NCI-H2227 (cell line): Measurements from ENCODE around the gene ZNF675.
A peak's percentile ranks its signal among the peaks of the same experiment; 100 is the strongest.
"Not testable (repeated sequence)": the region's sequence is repeated elsewhere in the genome, so short reads cannot be mapped to it uniquely, and the experiment has no call there.

Source experiments
- DNase-seq: peaks from one replicate; lab custom pipeline; 2025; ENCODE audit not compliant: unreplicated experiment; lab: John Stamatoyannopoulos, UW

ZNF675 gene

DNA sequence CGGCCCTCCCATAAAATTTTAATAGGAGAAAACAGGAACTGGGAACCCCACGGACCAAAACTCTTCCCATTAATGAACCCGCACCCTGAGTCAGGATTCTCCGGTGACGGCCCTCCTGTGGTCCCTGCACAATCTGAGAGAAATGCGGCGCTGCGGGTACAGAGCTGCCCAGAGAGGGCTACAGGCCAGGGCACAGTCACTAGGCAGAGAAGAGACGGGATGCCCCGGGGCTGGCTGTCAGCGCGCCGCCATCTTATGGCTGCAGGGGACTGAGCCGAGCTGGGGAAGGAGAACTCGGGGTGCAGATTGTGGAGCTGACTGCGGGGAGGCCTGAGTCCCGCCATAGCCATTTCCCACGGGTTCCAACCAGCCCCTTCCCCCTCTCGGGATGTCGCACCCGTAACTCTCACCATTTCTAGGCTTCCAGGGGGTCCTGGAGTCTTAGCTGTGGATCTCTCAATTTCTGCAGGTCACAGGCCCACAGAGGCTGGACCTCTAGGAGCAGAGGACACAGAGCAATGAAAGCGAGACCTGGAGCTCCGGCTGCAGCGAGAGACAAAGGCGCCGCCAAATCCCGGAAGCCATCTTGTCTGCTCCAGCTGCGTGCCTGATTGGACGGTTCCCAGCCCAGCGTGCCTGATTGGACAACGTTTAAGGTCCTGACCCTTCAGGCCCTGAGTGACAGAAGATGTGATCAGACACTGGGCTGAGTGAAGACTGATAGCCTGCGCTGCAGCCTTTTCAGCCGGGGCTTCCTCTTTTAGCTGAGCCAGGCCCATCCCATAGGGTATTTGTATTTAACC lies at the start of gene ZNF675:
Gene ZNF675 (minus strand): TSS at position 592 of the 803 bp plus-strand sequence. CDS start 179 bp downstream, at position 413.
- DNase-seq, result peak; percentile 86

DNA sequence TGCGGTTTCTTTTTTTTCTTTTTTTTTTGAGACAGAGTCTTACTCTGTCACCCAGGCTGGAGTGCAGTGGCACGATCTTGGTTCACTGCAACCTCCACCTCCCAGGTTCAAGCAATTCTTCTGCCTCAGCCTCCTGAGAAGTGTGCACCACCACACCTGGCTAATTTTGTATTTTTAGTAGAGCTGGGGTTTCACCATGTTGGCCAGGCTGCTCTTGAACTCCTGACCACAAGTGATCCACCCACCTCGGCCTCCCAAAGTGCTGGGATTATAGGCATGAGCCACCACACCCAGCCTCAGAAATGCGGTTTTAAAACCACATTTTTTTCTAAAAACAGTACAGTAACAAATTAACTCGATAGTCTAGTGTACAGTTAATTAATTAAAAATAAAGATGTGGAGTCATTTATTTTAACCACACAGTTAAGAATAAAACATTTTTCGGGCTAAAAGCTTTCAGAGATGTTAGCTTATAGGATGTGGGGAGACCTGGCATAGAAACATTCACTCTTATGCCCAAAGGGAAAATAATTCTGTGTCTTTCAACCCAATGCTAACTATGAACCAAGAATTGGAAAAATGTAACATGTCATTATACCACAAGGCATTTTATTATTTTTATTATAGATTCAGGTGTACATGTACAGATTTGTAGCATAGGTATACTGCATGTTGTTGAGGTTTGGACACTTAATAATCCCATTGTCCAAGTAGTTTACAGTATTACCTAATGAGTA lies 43.9 kb upstream of the ZNF675 start:
- DNase-seq, result not testable (repeated sequence)

DNA sequence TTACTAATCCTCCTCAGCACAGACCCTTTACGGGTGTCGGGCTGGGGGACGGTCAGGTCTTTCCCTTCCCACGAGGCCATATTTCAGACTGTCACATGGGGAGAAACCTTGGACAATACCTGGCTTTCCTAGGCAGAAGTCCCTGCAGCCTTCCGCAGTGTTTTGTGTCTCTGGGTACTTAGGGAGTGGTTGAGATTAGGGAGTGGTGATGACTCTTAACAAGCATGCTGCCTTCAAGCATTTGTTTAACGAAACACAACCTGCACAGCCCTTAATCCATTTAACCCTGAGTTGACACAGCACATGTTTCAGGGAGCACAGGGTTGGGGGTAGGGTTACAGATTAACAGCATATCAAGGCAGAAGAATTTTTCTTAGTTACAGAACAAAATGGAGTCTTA lies 37.1 kb upstream of the ZNF675 start:
- not testable (repeated sequence) for DNase-seq

DNA sequence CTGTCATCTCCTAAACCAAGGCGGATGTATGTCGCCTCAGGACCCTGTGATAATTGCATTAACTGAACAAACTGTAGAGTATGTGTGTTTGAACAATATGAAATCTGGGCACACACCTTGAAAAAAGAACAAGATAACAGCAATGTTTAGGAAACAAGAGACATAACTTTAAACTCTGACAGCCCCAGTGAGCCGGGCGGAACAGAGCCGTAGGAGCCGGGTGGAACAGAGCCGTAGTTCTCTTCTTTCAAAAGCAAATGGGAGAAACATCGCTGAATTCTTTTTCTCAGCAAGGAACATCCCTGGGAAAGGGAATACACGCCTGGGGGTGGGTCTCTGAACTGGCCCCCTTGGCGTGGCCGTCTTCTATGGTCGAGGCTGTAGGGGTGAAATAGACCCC lies 31.8 kb upstream of the ZNF675 start:
- DNase-seq, result no peak

DNA sequence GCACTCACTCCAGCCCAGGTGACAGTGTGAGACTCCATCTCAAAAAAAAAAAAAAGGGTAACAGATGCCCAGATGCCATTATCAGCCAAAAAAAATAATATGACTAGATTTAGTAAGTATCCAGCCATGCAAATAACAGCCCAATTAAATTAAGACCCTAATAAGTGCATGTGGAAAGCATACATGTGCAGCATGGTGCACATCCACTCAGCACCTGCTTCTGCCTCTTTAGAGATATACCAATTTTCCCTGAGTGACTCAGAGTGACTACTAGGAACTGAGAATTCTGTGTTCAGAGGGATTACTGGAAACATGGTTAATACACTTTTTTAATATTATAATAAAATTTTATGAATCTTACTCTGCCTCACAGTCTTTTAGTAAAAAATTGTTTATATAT lies 29.8 kb upstream of the ZNF675 start:
- no peak for DNase-seq

DNA sequence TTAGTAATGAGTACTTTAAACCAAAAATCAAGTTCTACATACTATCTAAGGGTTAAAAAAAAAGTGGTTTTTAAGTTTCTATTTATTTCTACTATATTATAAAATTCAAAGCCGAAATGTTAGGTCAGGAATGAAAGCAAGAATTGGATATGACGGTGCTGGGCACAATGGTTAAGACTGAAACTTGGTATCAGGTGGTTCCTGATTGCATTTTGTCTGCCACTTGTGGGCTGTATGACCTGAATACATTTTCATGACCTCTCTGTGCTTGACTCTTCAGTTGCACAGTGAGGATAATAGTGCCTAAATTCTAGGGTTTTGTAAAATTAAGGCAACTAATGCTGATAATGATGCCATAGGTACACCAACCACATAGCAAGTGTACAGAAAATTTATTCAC lies 22.3 kb upstream of the ZNF675 start:
- no peak for DNase-seq

DNA sequence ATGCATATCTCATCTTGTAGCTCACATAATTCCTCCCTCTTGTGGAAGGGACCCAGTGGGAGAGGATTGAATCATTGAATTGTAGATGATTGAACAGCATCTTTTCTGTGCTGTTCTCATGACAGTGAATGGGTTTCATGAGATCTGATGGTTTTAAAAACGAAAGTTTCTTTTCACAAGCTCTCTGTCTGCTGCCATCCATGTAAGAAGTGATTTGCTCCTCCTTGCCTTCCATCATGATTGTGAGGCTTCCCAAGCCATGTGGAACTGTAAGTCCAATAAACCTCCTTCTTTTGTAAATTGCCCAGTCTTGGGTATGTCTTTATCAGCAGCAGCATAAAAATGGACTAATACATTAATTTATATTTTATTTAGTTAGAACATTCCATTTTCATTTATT lies 19.6 kb upstream of the ZNF675 start:
- no peak for DNase-seq

DNA sequence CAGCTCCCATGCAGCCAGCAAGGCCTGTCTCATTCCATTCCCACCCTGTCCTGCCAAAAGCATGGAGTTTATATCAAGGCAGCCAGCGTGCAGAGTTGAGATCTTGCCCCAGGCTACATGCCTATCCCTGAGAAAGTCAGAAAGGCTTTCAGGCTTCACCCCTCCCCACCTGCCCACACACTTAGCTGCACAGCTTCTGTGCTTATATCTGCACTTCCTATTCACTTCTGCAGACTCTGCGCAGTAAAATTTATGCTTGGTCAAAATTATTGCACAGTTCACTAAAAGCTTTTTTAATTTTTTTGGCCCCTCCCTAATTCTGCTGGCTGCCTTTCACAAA lies 12.5 kb upstream of the ZNF675 start:
- DNase-seq, result no peak

DNA sequence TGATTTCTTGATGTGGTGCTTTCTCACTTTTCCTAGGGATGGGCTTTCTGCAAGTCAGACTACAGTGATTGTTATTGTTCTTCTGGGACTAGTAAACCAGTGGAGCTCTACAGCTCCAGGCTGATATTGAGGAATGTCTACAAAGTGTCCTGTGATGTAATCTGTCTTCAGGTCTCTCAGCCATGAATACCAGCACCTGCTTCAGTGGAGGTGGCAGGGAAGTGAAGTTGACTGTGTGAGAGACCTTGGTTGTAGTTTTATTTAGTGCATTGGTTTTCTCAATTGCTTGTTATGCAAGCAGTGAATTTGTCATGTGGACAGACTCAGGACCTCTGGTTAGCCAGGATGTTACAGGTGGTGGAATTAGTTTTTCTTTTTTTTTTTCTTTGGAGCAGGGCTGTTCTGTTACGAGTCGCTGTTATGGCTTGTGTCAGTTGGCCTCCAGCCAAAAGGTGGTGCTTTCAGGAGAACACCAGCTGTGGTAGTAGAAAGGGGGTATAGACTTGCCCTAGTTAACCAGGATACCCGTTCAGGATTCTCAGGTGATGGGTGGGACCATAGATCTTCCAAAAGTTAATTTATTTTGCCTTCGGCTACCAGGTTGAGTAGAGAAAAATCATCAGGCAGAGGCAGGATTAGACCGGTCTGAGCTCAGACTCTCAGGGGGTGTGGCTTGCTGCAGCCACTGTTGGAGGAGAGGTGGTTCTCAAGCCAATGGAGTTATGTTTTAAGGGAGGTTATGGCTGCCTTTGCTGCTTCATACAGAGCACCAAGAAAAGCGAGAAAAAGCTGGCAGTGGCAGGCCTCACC lies 11.9 kb upstream of the ZNF675 start:
- no peak for DNase-seq

DNA sequence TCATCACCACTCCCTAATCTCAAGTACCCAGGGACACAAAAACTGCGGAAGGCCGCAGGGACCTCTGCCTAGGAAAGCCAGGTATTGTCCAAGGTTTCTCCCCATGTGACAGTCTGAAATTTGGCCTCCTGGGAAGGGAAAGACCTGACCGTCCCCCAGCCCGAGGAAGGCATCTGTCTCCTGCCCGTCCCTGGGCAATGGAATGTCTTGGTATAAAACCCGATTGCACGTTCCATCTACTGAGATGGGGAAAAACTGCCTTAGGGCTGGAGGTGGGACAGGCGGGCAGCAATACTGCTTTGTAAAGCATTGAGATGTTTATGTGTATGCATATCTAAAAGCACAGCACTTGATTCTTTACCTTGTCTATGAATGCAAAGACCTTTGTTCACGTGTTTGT lies 5.9 kb upstream of the ZNF675 start:
- not testable (repeated sequence) for DNase-seq

DNA sequence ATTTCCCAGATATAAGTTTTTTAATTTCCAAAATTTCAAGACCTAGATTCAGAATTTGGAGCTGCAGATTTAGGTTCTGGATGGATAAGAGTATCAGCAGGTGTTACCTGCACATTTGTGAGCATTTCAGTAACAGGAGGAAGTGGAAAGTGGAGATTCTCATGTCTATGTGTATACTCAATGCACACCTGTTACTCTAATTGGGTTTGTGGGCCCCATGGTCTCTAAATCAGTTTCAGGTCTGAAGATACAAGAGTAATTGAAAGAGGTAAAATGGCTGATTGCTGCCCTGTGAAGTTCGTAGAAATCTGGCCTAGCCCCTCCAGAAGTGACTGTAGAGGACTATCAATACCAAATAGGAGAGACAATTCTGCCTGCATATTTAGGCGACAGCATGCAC lies 13.9 kb downstream of the ZNF675 start:
- no peak for DNase-seq

DNA sequence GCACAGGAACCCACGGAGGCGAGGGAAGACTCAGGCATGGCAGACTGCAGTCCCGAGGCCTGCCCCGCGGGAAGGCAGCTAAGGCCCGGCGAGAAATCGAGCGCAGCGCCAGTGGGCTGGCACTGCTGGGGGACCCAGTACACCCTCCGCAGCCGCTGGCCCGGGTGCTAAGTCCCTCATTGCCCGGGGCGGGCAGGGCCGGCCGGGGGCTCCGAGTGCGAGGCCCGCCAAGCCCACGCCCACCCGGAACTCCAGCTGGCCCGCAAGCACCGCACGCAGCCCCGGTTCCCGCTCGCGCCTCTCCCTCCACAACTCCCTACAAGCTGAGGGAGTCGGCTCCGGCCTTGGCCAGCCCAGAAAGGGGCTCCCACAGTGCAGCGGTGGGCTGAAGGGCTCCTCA lies 18.4 kb downstream of the ZNF675 start:
- not testable (repeated sequence) for DNase-seq

DNA sequence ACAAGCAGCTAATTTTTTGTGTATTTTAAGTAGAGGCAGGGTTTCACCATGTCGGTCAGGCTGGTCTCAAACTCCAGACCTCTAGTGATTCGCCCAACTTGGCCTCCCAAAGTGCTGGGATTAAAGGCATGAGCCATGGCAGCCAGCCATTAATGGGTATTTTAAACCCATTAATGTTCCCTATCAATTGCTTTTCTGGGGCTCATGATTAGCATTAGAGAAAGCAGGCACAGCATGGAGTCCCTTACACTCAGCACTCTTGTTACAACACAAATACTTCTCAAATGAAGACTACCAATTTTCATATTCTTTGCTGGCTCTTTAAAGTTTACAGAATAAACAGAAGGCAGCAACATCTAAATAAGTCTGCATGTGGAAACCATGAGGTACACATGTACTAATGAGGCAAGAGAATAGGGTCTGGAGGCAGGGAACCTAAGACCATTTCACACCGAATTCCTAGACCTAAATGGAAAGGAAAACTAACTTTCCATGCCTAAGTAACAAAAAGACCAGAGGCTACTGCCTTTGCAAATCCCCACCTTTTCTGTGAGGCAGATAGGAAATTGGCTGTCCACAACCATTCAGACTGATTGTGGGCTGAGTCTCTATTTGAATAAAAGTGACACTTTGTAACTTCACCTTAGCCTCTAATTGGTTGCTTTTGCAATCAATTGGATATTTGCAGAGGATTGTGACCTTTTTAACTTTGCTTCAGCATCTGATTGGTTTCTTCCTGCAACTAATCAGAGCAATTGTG lies 21.2 kb downstream of the ZNF675 start:
- DNase-seq, result no peak

DNA sequence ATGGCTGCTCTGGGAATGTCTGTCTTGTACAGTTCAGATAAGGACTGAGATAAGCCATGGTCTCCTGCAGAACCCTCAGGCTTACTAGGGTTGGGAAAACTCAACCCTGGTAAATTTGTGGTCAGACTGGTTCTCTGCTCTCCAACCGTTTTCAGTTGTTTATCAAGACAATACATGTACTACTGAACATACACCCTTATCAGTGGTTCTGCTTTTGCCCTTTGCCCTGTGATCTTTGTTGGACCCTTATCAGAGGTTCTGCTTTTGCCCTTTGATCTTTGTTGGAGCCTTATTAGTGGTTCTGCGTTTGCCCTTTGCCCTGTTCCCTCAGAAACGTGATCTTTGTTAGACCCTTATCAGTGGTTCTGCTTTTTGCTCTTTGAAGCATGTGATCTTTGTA lies 37.2 kb downstream of the ZNF675 start:
- DNase-seq, result not testable (repeated sequence)
